ENCODE measurements around the gene OSGEP.
A peak's percentile ranks its signal among the peaks of the same experiment; 100 is the strongest.

OSGEP gene

DNA sequence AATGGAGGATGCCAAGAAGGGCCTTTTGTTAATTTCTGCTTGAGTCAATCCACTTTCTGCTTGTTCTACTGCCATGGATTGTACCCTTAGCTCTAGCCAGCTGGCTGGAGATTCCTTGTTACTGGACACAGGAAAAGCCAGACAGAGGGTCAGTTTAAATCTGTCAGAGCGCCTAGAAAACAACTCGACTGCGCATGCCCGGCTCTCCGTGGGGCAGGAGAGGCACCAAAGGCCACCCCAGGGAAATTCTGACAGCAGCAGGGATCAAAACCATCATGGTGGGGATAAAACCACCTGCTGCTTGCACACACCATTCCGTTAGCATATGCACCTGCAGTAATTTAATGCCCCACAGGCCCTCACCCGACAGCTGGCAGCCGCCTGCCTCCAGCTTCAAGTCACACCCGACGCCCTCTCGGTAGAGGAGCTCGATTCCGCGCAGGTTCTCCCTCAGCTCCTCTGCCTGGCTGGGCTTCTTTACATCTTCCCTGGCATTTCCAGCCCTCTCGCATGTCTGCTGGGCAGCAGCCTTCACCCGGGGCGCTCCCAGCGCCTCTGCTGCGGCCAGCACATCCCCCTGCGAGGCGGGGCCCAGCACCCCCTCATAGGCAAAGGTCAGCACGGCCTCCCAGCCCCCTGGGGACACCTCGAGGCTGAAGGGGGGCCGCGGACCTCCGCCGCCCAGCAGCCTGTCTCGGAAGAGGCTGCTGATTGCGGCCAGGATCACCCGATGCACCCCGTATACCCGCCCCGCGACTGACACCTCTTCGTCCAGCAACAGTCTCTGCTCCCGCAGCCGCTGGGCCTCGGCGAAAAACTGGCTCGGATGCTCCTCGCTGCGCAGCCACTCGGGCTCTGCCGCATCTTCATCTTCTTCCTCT is 19.7 kb downstream of the OSGEP start:
- no peak for DNase-seq (ENCODE audit: low read depth in 2 of 2)

DNA sequence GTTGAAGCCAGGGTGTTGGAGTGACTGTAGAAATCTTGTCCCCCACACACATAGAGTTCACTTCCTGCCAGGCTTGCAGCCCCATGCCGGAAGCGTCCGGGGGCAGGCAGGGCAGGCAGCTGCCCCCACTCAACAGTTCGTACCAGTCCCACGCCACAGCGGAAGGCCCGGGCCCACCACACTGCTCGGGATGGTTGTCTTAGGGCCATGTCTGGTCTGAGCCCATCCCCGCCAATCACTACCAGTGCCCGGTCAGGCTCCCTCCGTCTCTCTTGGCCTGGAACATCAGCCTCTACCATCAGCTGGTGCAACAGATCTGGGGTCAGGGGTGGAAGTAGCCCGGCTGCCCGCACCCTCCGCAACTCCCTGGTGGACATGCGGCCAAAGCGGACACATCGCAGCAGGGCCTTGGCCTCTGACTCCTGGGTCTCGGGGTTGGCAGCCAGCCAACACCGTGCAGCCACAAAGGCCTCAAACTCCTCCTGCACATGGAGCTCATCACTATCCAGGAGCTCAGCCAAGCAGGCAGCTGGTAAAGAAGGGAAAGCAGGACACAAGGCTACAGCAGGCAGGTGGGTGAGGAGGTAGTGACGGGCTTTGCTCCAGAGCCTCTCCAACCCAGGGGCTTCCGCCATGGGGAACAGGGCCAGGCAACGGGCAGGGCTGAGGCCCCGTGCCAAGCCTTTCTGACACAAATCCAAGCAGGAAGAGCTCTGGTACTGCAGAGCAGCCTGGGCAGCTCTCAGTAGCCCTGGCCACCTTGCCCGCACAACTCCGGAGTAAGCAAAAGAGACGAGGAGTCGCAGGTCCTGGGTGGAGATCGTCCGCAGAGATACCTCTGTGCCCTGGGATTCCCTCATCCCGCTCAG is 24.6 kb downstream of the OSGEP start:
- DNase-seq (ENCODE audit: low read depth in 2 of 2) = no peak

DNA sequence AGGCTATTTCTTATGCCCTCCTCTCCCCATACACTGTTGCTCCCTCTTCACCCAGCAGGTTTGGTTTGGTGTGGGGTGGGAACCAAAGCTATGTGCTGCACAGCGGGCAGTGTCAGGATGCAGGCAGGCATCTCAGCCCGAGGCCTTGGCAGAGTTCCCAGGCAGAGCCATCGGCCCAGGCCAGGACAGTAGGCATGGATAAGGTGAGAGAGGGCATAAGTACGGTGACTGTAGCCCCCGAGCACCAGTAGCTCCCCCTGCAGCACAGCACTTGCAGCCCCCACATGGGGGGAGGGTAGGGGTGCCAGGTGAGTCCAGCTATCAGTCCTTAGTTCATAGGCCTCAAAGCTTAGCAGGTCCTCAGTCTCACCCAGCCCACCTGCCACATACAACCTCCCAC is 25.8 kb downstream of the OSGEP start:
- no peak for DNase-seq (ENCODE audit: low read depth in 2 of 2)

DNA sequence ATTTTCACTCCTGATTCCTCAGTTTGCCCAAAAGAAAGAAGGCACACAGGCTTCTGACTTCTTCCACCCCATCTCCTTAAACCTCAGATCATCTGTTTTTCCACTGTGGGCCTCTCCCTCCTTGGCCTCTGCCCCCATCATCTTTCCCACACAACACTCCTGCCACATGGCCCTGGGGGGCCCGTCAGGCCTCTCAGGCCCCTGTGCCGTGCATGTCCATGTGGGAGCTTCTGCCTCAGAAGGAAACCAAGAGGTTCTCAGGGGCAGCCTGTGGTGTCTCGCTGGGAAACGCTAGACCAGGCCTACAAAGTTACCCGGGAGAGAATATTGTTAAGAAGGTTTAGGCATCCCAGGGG is 26.6 kb downstream of the OSGEP start:
- no peak for DNase-seq (ENCODE audit: low read depth in 2 of 2)

DNA sequence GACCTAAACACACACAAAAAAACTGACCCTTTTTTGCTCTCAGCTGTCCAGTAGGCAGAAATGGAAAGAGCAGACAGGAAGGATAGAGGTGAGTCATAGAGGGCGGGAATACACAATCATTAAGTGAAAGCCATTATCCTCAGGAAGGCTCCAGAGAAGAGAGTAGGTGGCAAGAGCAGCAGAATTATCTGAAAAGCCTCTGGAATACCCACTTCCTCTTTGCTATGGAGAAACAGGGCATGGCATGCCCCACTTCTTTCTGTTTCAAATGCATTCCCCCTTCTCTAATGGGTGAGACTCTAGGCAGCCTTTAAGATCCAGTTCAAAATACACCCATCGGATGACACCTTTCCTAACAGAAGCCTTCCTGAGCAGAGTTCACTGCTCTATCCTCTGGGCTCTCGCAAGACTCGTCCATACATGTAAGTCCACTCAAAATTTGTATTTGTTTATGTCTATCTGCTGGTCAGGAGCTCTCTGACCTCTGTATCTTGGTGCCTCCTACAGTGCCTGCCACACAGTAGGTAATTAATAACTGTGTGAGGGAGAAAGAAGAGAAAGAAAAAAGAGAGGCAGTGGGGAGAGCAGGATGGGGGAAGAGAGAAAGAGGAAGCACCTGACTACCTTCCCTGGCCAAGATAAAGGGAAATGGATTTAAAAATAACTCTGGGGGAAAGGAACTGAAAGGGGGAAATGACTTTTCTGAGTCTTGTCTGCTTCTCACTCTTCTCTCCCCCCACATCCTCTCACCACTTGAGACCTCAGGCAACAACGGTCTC is 27.2 kb downstream of the OSGEP start:
- no peak for DNase-seq (ENCODE audit: low read depth in 2 of 2)

DNA sequence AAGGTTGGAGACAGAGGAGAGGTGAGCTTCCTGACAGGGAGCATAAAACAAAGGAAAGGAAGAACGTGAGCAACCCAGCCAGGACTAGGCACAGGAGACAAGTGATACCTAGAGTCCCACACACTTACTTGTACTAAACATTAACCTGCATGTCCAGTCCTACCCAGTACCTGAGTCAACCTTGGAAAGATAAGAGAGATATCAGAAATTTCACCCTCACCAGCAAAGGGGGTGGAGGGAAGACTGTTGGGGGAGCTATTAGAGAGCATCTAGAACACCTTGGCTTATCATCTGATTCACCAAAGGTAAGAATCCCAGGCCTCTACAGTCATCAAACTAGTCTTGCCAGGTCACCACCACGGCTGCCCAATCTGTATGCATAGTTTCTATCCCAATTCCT is 29.8 kb downstream of the OSGEP start:
- DNase-seq (ENCODE audit: low read depth in 2 of 2) = no peak

DNA sequence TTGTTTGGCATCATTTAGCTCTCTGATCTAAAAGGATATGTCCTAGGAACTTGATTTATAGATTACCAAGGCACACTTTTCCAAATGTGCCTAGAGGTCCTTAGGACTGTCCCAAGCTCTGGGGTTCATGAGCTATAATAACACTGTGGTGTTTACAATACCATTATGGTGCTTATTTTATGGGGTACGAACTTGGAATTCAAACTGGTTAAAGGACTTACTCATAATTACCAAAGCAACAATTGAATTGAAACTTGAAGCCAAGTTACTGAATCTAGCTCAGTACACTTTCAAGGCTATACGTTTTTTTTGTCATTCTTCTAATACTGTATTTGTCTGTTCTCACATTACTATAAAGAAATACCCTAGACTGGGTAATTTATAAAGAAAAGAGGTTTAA is 31.7 kb downstream of the OSGEP start:
- DNase-seq (ENCODE audit: low read depth in 2 of 2) = no peak

DNA sequence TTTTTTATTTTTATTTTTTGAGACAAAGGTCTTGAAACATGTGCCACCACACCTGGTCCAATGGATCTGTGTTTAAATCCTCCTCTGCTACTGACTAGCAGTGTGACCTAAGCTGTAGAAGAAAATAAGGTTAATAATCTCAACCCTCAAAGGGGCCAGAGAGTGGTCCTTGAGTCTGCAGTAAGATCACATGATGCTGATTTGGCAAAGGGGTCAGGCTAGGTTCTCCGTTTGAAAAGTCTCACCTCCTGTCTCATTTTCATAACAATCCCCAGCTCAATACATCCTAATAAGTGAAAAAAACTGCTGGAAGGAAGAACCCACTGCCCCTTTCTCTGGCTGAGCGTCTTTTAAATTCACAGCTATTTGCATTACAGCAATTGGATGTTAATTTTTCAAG is 33.3 kb downstream of the OSGEP start:
- no peak for DNase-seq (ENCODE audit: low read depth in 2 of 2)

DNA sequence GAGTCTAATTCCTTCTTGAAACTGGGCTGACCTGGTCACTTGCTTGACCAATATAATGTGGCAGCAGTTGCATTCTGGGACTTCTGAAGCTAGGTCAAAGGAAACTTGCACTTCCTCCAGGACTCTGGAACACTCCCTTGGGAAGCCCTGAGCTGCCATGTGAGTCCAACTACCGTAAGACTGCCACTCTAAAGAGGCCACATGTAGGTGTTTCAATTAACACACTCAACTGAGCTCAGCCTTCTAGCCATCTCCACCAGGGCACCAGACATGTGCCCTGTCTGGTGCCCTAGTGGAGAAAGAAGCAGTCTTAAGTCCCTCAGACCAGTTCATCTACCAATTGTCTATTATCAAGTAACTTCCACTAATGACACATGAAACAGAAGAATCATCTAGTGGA is 35.2 kb downstream of the OSGEP start:
- DNase-seq (ENCODE audit: low read depth in 2 of 2) = no peak

DNA sequence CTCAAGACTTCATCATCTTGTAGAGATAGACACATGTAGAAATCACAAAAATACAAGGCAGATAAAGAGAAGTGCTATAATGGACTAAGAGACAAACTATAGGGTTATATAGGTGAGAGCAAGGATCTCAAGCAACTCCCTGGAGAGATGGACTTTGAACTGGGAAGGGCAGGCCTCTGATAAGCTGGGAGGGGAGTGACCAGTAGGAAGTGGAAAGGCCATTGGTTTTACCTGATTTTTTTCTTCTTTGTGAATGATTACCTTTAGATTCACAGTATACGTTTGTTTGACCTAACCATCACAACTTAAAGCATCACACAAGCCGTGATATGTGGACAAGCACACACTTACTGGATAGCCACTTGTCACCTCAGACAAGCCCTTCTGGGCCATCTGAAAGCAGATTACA is 36.1 kb downstream of the OSGEP start:
- no peak for DNase-seq (ENCODE audit: low read depth in 2 of 2)

DNA sequence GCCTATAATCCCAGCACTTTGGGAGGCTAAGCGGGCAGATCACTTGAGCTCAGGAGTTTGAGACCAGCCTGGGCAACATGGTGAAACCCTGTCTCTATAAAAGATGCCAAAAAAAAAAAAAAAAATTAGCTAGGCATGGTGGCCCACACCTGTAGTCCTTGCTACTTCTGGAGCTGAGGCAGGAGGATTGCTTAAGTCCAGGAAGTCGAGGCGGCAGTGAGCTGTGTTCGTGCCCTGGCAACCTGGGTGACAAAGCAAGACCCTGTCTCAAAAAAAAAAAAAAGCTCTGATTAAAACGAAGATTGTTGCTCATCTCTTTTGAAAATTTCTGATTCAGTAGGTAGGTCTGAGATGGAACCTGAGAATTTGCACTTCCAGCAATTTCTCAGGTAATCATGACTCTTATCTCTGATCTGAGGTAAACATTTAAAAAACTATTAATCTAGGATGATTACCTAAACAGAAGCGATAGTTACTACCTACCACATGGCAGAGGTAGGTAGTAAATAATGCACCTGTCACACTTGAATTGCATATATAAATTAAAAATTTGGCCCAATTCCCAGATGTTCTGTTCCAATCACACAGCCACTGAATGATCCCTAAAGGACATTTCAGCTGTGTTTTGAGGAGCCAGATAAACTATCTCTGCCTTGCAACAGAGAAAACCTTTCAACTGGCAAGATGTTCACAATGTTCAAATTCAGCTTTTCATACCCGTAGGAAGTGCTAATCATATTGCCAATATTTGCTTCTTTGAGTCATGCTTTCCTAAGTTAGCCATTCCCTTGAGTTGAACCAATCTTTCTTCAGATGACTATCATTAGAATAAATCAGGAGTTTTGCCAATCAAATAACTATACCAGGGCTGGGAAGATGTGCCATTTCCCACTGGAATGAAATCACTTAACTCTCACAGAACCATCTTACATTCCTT is 37.1 kb downstream of the OSGEP start:
- DNase-seq (ENCODE audit: low read depth in 2 of 2) = no peak

DNA sequence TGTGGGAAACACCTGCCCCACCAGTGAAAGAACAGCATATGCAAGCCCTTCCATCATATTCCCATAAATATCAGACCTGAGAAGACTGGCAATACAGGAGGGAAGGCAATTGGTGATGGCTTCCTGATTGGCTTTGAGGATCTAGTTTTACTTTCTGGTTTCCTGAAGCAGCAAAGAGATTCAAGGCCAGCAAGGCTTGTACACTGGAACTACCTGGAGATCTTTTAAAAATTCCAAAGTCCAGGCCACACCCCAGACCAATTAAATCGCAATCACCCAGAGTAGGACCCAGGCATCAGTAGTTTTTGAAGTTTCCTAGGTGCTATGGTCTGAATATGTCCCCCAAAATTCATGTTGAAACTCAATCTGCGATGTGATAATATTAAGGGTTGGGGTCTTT is 38.4 kb downstream of the OSGEP start:
- DNase-seq (ENCODE audit: low read depth in 2 of 2) = no peak

DNA sequence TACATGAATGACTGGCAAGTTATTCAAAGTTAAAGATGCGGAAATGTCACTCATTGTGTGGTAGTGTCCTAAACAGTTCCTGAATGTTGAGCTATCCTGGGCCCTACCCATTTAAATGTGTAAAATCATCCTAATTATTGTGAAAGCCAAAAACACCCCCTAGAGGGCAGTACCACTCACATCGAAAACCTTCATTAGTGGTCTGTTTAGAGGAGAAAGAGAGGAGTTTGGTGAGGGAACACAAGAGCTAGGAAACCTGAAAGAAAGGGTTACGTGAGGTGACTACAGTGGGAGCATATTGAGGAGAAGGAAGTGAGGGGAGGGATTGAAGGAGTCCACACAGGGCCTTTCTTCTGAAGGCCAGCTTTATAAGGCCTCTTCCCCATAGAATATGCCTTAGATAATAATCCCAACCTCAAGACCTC is 38.8 kb downstream of the OSGEP start:
- no peak for DNase-seq (ENCODE audit: low read depth in 2 of 2)

DNA sequence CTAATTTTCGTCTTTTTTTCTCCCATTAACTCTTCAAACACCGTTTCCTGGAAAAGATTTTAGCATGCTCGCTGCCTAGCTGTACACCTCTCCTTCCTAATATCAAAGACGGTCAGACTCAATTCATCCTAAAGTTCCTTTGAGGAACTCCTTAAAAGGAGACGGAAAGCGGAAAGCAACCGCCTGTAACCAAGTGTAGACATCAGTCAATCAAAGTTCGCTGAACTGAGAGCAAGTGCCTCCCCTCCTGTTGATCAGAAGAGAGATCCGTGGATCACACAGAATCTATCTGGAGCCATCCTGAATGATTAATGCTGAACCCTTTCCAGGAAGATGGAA is 40.9 kb downstream of the OSGEP start:
- DNase-seq (ENCODE audit: low read depth in 2 of 2) = no peak

DNA sequence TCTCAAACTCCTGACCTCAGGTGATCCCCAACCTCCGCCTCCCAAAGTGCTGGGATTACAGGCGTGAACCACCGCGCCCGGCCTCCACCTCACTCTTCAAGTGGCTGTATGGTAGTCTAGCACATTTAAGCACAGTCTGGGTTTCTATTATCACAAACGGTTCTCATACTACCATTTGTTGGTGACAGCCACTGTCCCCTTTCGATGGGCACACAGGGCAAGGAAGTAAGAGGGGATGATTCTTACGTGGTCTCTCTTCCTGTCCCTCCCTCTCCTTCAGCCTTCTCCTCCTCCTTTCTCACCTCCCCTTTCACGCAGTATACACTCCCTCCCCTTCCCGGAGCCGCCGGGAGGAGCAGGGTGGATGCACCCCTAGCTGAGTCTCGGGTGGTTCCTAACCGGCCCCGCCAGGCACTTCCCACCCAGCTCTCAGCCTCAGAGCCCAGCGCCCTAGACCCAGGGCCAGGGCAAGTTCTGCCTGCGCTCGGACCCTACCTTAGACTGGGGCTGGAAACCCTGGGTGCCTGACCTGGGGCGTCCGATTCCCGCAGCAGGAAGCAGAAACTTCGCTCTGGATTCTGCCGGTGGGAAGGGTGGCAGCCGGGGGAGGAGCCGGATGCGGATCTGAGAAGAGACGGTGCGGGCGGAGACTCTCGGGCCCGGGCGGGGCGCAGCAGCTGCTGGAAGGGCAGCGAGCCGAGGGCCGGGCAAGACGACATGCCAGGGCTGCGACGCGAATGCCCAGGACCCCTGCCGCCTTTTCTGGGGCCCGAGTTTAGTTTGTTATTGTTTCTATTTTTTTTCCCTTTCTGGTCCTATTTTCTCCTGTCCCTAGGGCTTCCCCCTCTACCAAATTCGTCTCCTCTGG is 41.5 kb downstream of the OSGEP start, which contains the start of gene TEP1:
TEP1 (minus strand) TSS at position 626 of the 868 bp plus-strand sequence. CDS start 5,062 bp downstream, outside the sequence.
- peak; percentile 47 to 49 for DNase-seq (ENCODE audit: low read depth in 2 of 2)

DNA sequence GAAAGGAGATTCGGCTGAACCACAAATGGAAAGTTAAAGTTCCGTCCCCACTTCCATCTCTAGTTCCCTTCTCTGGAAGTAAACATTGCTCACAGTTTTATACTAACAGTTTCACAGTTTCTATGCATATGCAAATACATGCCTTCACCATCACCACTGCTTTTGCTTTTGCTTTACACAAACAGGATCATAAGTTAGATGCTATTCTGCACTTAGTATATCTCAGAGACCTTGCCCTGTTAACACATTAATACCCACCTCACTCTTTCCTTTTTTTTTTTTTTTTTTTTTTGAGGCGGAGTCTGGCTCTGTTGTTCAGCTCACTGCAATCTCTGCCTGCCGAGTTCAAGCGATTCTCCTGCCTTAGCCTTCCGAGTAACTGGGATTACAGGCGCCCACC is 42.2 kb downstream of the OSGEP start:
- no peak for DNase-seq (ENCODE audit: low read depth in 2 of 2)

DNA sequence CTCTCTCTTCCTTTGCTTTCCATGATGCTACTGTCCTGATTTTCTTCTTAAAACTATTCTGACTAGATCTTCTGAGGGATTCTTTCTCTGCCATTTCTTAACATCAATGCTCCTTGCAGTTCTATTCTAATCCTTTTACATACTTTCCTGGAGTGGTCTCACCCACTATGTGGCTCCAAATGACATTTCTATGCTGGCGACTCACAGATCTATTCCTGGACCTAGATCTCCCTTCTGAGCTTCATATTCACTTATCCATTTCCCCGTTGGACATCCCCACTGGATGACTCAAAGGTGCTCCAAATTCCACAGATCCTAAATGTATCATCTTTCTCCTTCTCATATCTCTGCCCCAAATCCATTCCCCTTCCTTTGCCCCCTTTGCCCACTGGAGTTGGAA is 45.4 kb downstream of the OSGEP start:
- DNase-seq (ENCODE audit: low read depth in 2 of 2) = no peak

DNA sequence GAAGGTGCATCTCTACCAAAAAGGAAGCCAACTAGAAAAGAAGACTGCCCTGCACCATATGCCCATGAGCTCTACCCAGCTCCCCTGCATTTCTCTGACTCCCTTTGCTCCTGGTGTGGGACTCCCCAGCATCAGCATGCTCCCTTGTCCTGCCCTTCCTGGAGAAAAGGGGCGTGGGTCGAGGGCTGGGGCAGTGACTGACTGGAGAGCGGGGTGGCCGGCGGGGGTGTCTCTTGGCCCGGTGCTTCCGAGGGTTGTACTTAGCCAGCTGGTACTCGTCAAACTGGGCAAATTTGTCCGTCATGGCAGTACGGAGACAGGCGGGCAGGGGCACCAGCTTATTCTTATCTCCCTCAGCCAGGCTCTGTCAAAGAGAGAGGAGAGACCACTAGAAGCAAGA is 51.1 kb downstream of the OSGEP start:
- no peak for DNase-seq (ENCODE audit: low read depth in 2 of 2)

DNA sequence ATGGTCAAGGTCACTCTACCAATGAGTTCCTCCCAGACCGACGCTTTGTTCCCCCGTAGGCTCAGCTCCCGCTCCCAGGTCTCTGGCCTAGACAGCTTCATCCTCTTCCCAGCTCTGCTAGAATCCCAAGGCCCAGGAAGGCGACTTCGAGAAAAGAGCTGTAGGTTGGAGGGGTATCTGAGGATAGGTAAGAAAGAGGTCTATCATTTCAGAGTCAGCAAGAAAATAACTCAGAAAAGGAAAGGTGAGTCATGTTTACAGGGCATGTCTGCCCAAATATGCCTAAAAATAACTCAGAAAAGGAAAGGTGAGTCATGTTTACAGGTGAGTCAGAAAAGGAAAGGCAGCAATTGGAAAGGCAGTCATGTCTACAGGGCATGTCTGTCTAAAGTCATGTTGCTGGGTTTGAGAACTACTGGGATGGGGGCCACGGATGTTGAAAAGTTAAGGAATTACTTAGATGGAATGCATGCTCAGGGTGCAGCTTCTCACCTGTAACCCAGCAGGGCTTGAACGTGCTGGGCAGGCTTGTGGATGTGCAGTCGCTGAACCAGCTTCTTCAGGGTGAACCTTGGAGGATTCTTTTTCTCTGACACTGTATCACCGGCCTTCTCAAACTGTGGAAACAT is 53.5 kb downstream of the OSGEP start:
- DNase-seq (ENCODE audit: low read depth in 2 of 2) = no peak

DNA sequence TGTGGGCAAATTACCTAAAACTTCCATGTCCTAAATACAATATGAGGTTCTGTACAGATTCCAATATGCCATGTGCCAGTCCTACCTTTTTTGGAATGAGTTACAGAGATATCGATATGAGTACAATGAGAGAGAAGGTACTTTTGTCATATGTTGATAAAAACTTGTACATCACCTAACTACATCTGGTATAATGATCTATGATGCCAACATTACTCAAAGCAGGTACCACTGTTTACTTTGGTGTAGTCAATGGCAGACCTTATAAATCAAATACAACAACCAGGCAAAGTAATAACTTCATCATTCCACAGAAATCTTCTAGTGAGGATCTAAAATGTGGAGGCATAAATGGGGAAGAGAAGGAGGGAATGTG is 54.0 kb downstream of the OSGEP start:
- DNase-seq (ENCODE audit: low read depth in 2 of 2) = no peak
